Fibroblast of skin of right biceps (primary cell): ENCODE data around the gene ELK4.

Experiments
- DNase-seq: peaks from one replicate; pipeline ENCODE4 v3.0.0-alpha.2; 2013

Gene ELK4

GRCh38 chr1:205631768-205632668 is at the start of gene ELK4:
TSS of gene ELK4 (minus strand) at chr1:205632011. CDS start at chr1:205623882, 8,129 bp downstream.
- DNase-seq, result peak; percentile 98

DNA sequence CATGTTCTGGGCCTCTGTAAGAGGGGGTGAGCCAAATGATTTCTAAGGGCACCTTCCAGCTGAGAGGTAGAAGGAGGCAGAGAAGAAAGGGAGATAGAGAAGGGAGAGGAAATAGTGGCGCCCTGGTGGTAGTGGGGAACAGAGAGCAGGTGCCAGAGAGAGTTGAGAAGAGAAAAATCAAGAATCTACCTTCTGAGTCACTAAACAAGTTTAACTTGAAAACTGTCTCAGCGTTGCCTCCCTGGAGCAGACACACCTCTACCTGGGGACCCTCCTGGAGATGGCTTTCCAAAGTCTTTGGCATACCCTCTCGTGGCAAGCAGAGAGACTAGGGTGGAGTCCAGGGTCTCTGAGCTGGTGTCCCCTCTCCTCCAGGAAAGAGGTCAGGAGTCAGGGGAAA is 49.6 kb upstream of the ELK4 start:
- DNase-seq, result no peak

GRCh38 chr1:205680073-205680851 is 48.5 kb upstream of the ELK4 start, which contains the start of gene SLC45A3:
TSS of gene SLC45A3 (minus strand) at chr1:205680509. CDS start at chr1:205664656, 15,853 bp downstream.
- peak; percentile 32 for DNase-seq

DNA sequence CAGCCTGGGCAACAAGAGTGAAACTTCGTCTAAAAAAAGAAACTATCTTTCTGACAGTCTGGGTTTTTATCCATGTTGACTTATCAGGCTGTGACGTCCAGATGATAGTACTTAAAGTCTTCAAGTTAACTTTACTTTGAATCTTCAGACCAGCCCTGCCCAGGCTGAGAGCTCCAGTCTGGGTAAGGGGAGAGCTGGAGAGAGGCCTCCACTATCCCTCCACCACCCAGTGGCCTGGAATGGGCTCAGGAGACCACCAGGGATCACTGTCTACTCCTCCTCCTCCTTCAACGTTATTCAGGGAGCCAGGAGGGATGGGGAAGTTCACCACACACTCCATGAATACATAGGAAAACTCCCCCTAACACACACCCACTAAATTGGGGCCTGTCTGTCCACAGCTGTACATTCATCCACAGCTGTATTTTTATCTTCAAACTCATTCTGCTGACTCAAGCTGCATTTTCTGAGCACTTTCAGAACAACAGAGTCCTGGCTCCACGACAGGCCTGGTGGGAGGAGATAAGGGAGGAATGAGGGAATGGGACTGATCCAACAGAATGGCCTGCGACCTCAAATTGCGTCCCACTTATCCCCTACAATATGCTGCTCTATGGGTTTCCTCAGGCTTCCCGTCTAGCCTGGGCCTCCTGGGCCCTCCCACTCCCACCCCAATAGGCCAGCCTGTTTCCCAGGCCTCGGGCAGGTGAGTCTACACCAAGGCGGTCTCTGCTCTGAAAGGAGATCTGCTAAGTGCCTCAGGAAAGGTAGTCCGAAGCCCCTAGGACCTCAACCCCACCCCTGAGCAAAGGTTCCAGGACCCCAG is 46.7 kb upstream of the ELK4 start:
- DNase-seq, result no peak

- DNase-seq, result no peak
Observed at GRCh38 chr1:205677167-205677566, 45.4 kb upstream of the ELK4 start.

DNA sequence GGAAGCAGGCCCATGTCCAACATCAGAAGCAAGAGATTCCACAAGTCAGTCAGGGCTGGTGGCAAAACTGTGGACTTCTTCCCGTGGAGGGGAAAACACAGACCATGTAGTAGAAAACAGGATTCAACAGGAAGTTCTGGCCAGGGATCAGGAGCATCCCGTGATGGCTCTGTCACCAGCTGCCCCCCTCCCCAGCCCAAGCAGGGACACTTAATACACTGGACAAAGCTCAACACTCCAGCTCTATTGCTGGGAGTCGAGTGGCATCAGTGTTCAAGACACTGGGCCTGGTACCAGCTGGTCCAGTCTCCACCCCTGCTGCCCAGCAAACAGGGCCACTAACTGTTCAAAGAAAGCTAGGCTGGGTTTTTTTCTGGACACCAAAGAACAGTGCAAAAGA is 44.8 kb upstream of the ELK4 start:
- no peak for DNase-seq

- DNase-seq, result no peak
Observed at GRCh38 chr1:205676002-205676401, 44.2 kb upstream of the ELK4 start.

DNA sequence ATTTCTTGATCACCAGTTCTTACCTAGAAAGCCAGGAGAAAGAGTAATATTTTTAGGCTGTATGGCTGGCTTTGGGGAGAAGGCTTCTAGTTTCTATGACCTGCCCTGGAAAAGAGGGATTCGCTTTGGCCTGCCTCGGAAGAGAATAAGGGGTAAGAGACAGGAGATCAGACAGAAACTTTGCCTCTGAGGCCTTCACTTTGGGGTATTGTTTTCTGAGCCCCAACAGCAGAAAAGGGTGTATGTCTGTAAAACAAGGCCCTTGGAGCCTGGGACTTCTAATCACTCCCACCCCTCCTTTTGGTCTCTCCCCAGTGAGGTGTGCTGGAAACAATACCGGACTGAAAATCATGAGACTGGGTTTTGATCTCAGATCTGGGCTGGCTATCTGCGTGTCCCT is 43.4 kb upstream of the ELK4 start:
- DNase-seq, result no peak

DNA sequence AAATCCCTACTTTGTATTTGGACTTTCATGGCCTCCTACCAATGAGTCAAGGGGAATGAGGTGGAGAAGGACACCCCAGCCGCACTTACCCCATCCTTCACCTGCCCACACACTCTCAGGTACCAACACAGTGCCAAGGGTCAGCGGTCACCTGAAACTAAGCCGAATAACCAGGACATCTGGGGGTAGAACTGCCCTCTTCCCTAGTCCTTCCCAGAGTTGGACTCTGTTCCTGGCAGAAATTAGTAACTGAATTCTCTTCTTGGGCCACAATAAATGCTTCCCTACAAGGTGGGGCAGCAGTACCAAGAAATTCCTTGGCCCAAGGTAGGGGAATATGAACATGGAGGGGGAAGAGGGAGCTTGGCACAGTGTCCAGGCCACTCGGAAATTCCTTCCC is 41.2 kb upstream of the ELK4 start:
- no peak for DNase-seq

DNA sequence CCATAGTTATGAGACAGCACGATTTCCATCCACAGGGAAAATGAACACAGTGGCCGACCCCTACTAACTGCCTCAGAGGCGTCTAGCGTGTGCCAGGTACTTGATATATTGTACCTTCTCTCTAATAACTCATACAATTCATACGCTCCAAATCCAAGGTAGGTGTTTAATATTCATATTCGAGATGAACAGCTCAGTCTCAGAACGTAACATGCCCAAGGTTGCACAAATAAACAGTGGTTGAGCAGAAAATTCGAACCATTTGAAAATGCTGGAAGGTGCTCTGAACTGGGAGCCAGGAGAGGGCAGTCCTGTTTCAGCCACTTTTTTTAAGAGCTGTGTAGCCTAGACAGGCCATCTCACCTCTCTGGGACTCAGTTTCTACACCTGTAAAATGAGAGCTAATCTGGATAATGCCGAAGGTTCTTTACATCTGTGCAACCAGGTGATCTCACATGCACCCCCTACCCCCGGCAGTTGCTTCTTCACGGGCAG is 40.6 kb upstream of the ELK4 start:
- no peak for DNase-seq

DNA sequence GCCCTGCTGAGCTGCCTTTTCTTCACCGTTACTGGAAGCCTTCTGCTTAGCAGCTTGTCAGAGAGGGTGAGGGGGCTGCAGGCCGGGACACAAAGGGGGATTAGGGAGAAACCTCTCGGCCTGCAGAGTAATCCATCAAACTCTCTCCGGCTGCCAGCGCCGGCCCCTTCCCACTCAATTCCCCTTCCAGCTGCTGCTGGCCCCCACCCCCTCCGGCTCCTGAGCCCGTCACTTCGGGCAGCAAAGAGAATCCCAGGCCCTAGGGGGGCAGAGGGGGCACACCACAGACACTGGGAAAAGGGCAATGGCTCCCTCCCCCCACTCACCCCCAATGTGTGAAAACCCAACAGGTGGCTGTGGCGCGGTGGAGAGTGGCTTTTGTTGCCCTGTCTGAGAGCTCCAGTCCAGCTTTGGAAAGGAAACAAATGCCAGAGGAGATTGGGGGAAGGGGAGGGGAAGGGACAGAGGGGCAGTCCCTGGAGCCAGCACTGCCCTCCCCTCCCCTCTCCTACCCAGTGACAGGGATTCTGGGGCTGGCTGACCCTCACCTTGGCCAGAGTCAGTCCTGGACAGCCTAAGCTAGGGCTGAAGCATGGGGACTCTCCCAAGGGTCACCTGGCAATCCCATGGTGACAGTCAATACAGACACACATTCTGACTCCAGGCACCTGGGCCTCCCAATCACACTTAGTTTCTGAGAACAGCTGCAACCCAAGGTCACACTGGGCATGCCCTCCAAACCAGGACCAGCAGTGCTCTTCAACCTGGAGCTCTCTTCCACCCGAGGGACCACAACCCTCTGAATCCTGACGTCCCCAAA is 39.0 kb upstream of the ELK4 start:
- DNase-seq, result no peak

GRCh38 chr1:205670150-205670446 is 38.3 kb upstream of the ELK4 start:
- DNase-seq, result no peak

- DNase-seq, result no peak
Observed at GRCh38 chr1:205669341-205670149, 37.7 kb upstream of the ELK4 start.

- DNase-seq, result no peak
Observed at GRCh38 chr1:205668951-205669340, 37.1 kb upstream of the ELK4 start.

DNA sequence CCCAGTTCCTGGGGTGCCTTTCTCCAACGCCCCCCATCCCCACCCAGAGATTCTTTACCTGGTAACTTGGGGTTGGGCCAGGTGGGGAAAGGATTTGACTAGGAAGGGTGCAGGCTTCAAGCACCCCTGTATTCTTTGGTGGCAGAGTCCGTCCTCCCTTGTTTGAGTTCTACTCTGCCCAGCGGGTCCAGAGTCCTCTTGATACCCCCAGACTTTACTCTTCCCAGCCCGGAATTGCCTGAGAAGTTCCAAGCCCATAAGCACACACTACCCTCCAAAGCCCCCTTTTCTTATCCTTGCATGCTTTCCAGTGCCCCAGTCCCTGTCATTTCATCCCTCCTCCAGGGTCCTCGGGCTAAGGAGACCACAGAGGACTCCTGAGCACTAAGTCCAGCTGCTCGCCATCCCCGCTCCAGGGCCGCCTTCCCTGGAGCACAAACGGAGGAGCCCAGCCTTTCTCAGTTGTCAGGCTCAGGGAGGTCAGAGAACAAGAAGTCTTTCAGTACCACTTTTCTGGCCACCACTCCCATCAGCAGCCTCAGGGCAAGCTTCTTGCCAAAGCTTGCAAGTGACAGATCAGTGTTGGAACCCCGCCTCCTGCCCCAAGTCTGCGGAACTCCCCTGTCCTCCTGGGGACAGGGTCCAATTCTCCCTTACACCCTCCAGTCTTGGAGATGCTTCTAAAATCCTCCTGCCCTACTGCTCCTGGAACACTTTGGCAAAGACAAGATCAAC is 36.3 kb upstream of the ELK4 start:
- no peak for DNase-seq

GRCh38 chr1:205666372-205667166 is 34.8 kb upstream of the ELK4 start:
- no peak for DNase-seq

- DNase-seq, result no peak
Observed at GRCh38 chr1:205665201-205666045, 33.6 kb upstream of the ELK4 start.

GRCh38 chr1:205664399-205665017 is 32.7 kb upstream of the ELK4 start:
- no peak for DNase-seq
